Activated CD4-positive, alpha-beta memory T cell treated with anti-CD3 and anti-CD28 coated beads, Interleukin-2, amount 10 ng/mL, durations not matched to agents 7 days and 5 days (primary cell): ENCODE measurements around the gene ZBP1. TPM values are rescaled to one million over a fixed set of nuclear protein-coding genes. Genes with fewer than 3 reads are reported as not detected.
"Not testable (repeated sequence)": the region's sequence is repeated elsewhere in the genome, so short reads cannot be mapped to it uniquely, and the experiment has no call there.

Experiments
- CTCF ChIA-PET: fragments of 350-600 bp; sonication (Branson Sonifier 250); formaldehyde crosslinking; loops from one replicate; lab custom pipeline; 2021; ENCODE audit warnings: antibody characterized with exemption, inconsistent platforms; lab: Charles Lee
- POLR2A ChIA-PET: fragments of 350-600 bp; sonication (Branson Sonifier 250); formaldehyde crosslinking; loops from one replicate; lab custom pipeline; 2021; ENCODE audit warnings: antibody characterized with exemption; lab: Charles Lee
- DNase-seq: peaks from one replicate; pipeline ENCODE4 v3.0.0-alpha.2; 2020
- H3K27ac Mint-ChIP-seq: one replicate; pipeline ENCODE4 v1.8.0; 2021; ENCODE audit warnings: mild to moderate bottlenecking, mixed read lengths
- H3K27me3 Mint-ChIP-seq: one replicate; pipeline ENCODE4 v1.8.0; 2021; ENCODE audit warnings: mixed read lengths
- H3K36me3 Mint-ChIP-seq: one replicate; pipeline ENCODE4 v1.8.0; 2021; ENCODE audit warnings: low read depth, mixed read lengths
- H3K4me1 Mint-ChIP-seq: one replicate; pipeline ENCODE4 v1.8.0; 2021; ENCODE audit warnings: mixed read lengths
- H3K4me3 Mint-ChIP-seq: one replicate; pipeline ENCODE4 v1.8.0; 2021; ENCODE audit warnings: mild to moderate bottlenecking, mixed read lengths
- H3K9me3 Mint-ChIP-seq: one replicate; pipeline ENCODE4 v1.8.0; 2021; ENCODE audit warnings: mixed read lengths
- total RNA-seq, 2 experiments: library from RNA; stranded (reverse); gene quantifications; one replicate each; pipeline ENCODE4 v1.2.3, GENCODE V29; 2021

ZBP1 gene
- total RNA-seq, 2 experiments from 2014 or later, result 51.9 to 57.7 TPM

DNA sequence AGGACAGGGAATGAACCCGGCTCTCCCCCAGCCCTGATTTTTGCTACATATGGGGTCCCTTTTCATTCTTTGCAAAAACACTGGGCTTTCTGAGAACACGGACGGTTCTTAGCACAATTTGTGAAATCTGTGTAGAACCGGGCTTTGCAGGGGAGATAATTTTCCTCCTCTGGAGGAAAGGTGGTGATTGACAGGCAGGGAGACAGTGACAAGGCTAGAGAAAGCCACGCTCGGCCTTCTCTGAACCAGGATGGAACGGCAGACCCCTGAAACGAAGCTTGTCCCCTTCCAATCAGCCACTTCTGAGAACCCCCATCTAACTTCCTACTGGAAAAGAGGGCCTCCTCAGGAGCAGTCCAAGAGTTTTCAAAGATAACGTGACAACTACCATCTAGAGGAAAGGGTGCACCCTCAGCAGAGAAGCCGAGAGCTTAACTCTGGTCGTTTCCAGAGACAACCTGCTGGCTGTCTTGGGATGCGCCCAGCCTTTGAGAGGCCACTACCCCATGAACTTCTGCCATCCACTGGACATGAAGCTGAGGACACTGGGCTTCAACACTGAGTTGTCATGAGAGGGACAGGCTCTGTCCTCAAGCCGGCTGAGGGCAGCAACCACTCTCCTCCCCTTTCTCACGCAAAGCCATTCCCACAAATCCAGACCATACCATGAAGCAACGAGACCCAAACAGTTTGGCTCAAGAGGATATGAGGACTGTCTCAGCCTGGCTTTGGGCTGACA lies 28.8 kb upstream of the ZBP1 start:
- no peak overlapping the region for H3K4me3 Mint-ChIP-seq
- peaks cover 3% of the 10 kb centered on the region for H3K9me3 Mint-ChIP-seq
- H3K27ac Mint-ChIP-seq, result no peak overlapping the region
- H3K27me3 Mint-ChIP-seq, result peaks cover 18% of the 10 kb centered on the region
- no peaks in the 10 kb centered on the region for H3K36me3 Mint-ChIP-seq
- ChIA-PET CTCF (interaction anchor here (1.0 to 1.6 kb wide), 2 partner anchors 26 to 29 kb away, joined by 3 to 4 read pairs; partner anchors contain the start of gene ZBP1), POLR2A (interaction anchor here (1.1 to 1.4 kb wide), 2 partner anchors 15 to 29 kb away, joined by 4 to 6 read pairs; partner anchors contain the start of gene ZBP1)
- H3K4me1 Mint-ChIP-seq, result no peaks in the 10 kb centered on the region
- no peak for DNase-seq

DNA sequence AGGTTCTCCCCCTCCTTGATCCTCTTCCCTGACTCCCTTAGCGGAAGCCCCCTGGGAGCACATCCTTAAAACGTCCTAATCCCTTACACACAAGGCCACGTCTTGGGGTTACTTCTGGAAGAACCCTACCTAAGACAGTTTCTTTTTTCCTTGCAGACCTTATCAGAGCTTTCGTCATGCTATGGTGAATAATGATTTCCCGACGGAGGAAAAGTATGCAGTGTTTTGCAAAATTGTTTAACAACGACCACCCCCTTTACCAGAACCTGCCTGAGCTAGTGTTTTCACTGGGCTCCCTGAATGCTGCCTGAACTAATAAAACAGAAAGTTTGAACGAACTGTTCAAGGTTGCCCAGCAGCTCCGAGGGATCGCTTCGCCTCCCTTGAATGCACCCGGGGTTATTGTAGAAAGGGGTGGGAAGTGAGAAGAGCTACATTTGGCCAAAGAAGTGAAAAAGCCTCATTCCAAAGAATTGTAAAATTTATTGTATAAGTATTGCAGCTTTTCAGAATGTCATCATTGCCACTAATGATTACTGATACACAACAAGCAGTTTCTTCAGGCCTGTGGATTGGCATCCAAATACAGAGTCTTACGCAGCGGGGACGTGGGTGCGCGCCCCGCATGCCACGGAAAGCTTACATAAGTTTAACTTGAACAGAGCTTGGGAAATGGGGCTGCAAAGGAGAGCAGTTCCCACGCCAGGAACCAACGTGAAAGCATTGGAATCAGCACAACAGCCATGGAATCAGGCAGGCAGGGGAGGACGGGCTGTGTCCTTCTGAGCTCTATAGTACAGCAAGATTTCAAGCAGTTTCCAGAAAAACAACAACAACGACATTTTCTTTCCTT lies 27.9 kb upstream of the ZBP1 start:
- Mint-ChIP-seq H3K4me3 (no peak overlapping the region), H3K9me3 (peaks cover 3% of the 10 kb centered on the region), H3K27ac (no peak overlapping the region), H3K36me3 (no peaks in the 10 kb centered on the region), H3K4me1 (no peaks in the 10 kb centered on the region), H3K27me3 (peaks cover 24% of the 10 kb centered on the region)
- ChIA-PET CTCF (interaction anchor here (1.0 to 1.6 kb wide), 2 partner anchors 25 to 28 kb away, joined by 3 to 4 read pairs; partner anchors contain the start of gene ZBP1), POLR2A (interaction anchor here (1.0 to 1.4 kb wide), 3 partner anchors 14 to 28 kb away, joined by 3 to 6 read pairs (median 4); partner anchors contain the start of gene ZBP1)
- DNase-seq, result no peak

DNA sequence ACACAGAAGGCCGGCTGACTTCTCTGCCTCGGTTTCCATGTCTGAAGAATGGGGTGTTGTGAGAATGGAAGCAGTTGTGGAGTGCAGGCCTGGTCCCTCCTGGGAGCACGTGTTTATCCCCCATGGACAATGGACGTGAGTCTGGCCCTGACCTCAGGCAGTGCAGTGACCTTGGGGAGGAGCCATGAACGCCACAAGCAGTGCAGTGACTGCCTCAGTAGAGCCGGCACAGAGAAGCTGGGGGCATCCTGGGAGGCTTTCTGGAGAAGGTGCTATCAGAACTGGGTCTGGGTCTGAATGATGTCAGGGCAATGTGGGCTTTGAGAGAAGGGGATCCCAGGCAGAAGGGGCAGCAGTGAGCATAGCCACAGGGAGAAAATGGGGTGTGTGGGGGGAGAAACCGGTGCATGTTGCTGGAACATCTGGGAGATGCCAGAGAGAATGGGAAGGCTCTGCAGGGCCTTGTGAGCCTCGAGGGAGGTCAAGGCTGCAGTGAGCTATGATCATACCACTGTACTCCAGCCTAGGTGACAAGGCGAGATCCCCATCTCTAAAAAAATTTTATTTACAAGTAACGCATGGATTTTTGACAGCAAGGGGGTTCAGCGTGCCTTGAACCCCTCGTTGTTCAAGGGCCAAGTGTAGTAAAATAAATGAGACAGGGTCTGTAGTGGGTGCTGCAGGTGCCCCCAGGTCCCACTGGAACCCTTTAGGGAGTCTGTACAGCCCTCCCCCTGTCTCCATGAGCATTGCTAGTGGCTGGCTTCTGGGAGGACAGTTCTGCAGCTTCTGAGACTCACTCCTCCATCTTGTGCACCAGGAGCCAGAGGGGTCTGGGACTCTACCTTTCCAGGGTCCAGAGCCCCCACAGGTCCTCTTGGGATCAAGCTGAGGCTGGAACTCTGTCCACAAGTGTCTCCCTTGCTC lies 27.0 kb upstream of the ZBP1 start:
- Mint-ChIP-seq H3K36me3 (no peaks in the 10 kb centered on the region), H3K4me3 (no peak overlapping the region), H3K27me3 (peaks cover 31% of the 10 kb centered on the region), H3K4me1 (no peaks in the 10 kb centered on the region), H3K27ac (no peak overlapping the region), H3K9me3 (peaks cover 3% of the 10 kb centered on the region)
- ChIA-PET CTCF (no interaction called here), POLR2A (interaction anchor here (1.0 kb wide), 1 partner anchor 19 kb away, joined by 3 read pairs; no protein-coding TSS in a partner anchor)
- DNase-seq, result no peak

DNA sequence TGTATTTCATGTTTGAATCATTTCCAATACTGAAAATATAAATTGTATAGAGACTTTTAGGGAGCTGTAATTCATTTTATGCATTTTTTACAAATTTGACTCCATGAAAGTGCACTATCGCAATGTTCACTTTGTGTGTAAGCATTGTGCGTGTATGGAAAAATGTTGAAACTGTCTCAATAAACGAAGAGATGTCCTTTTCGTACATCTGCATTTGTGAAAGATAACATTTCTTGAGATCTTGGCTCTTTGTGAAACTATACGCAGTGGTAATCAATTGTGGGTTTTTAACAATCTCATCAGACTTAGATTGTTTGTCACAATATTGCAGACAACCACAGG lies 18.6 kb upstream of the ZBP1 start:
- ChIA-PET POLR2A (no interaction called here), CTCF (no interaction called here)
- peaks cover 15% of the 10 kb centered on the region for H3K36me3 Mint-ChIP-seq
- peaks cover 74% of the 10 kb centered on the region for H3K27me3 Mint-ChIP-seq
- H3K27ac Mint-ChIP-seq, result no peak overlapping the region
- peaks cover 14% of the 10 kb centered on the region for H3K9me3 Mint-ChIP-seq
- DNase-seq, result no peak
- no peak overlapping the region for H3K4me3 Mint-ChIP-seq
- peaks cover 10% of the 10 kb centered on the region for H3K4me1 Mint-ChIP-seq

DNA sequence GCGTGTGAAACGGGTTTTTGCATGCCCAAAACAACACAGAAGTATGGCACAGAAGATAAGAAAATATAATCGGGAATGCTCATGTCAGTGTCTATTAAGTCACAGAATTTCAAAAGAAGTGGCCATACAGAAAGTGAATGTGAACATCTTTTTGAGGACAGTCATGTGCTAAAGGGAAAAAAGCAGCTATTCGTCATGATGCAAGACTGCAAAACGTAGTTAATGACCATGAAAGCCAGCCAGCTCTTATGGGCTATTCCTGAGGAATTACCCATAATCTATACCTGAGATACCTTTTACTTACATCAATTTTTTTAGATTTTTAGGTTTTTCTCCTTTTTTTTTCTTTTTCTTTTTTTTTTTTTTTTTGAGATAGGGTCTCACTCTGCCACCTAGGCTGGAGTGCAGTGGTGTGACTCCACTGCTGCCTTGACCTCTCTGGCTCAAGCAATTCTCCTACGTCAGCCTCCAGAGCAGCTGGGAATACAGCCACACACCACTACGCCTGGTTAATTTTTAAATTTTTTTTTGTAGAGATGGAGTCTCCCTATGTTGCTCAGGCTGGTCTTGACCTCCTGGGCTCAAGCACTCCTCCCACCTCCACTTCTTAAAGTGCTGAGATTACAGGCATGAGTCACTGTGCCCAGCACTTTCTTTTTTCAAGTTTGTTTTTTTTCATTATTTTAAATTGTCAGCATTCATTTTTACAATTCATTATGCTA lies 18.1 kb upstream of the ZBP1 start:
- CTCF ChIA-PET, result no interaction called here
- Mint-ChIP-seq H3K4me1 (peaks cover 14% of the 10 kb centered on the region), H3K4me3 (no peak overlapping the region), H3K9me3 (peaks cover 16% of the 10 kb centered on the region), H3K36me3 (peaks cover 15% of the 10 kb centered on the region), H3K27ac (no peak overlapping the region), H3K27me3 (peaks cover 74% of the 10 kb centered on the region)
- no peak for DNase-seq
- POLR2A ChIA-PET, result no interaction called here

DNA sequence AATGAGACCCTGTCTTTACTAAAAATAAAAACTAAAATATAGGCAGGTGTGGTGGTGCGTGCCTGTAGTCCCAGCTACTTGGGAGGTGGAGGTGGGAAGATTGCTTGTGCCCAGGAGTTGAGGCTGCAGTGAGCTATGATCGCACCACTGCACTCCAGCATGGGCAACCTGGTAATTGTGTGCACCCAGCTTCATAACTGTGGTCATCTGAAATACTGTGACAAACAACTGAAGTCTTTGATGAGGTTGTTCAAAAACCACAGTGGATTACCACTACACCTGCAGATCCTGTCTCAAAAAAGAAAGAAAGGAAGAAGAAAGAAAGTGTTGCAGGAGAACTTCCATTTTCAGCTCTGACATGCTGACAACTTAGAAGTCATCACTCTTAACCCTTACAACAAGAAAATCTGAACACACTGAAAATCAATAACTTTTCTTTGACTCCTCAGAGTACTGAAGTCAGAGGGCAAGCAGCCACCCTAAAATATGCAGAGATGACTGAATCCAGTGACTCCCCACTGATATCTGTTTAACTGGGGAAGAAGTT lies 13.8 kb upstream of the ZBP1 start:
- no peak overlapping the region for H3K27ac Mint-ChIP-seq
- DNase-seq, result peak; percentile 46
- H3K9me3 Mint-ChIP-seq, result peaks cover 21% of the 10 kb centered on the region
- peaks cover 84% of the 10 kb centered on the region for H3K27me3 Mint-ChIP-seq
- ChIA-PET CTCF (interaction anchor here (1.1 to 1.5 kb wide), 5 partner anchors 11 to 37 kb away, joined by 3 to 6 read pairs (median 6); partner anchors contain the start of gene ZBP1), POLR2A (interaction anchor here (0.7 to 8.7 kb wide), 4 partner anchors 14 to 64 kb away, joined by 3 to 121 read pairs (median 4); partner anchors contain the start of gene ZBP1)
- H3K4me3 Mint-ChIP-seq, result no peak overlapping the region
- H3K4me1 Mint-ChIP-seq, result peaks cover 37% of the 10 kb centered on the region
- peaks cover 27% of the 10 kb centered on the region for H3K36me3 Mint-ChIP-seq

DNA sequence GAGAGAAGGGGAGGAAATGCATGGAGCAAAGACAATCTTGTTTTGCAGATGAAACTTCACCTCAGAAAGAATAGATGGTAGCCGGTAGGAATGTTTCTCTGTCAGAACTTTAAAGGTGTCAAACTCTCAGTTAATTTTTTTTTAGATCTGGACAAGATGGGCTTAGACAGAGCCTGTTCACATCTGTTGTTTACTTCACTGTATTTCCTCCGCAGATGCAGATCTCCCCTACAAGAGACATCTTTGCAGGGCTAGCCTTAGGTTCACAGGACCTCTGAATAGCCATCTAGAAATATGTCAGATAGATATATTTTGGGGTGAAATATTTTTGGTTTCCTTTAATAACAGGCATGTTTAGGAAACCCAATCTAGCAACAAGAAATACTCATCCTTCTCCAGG lies 12.1 kb upstream of the ZBP1 start:
- no peak for DNase-seq
- CTCF ChIA-PET, result no interaction called here
- peaks cover 21% of the 10 kb centered on the region for H3K9me3 Mint-ChIP-seq
- POLR2A ChIA-PET, result interaction anchor here (8.7 kb wide), 1 partner anchor 13 kb away, joined by 121 read pairs; the partner anchor contains the start of gene ZBP1
- no peak overlapping the region for H3K4me3 Mint-ChIP-seq
- H3K27ac Mint-ChIP-seq, result no peak overlapping the region
- H3K36me3 Mint-ChIP-seq, result peaks cover 27% of the 10 kb centered on the region
- H3K4me1 Mint-ChIP-seq, result peaks cover 50% of the 10 kb centered on the region
- peaks cover 73% of the 10 kb centered on the region for H3K27me3 Mint-ChIP-seq

DNA sequence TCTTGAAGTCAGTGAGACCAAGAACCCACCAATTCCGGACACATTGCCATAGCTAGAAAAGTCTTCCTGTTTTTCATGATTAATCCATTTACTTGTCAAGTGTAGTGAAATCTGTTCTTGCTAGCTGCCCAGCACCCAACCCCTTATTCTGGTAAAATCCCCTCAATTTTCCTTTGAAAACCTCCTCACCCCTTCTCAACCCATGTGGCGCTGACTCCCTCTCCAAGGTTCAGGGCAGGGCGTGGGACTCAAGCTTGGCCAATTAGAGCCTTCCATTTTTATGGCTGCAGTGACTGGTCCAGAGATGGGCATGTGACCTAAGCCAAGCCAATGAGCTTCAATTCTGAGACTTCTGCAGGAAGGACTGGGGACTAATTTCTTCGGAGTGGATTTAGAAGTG lies 9.8 kb upstream of the ZBP1 start:
- Mint-ChIP-seq H3K36me3 (peaks cover 23% of the 10 kb centered on the region), H3K4me3 (peak overlapping the region; percentile 18), H3K9me3 (peaks cover 14% of the 10 kb centered on the region), H3K4me1 (peaks cover 63% of the 10 kb centered on the region), H3K27me3 (peaks cover 53% of the 10 kb centered on the region), H3K27ac (peak overlapping the region; percentile 57)
- peak; percentile 7 for DNase-seq
- POLR2A ChIA-PET, result interaction anchor here (1.2 to 8.7 kb wide), 2 partner anchors 11 to 759 kb away, joined by 3 to 121 read pairs; partner anchors contain the start of genes VAPB and ZBP1
- CTCF ChIA-PET, result interaction anchor here (1.1 to 4.2 kb wide), 2 partner anchors 10 to 34 kb away, joined by 3 to 28 read pairs; partner anchors contain the start of gene ZBP1

DNA sequence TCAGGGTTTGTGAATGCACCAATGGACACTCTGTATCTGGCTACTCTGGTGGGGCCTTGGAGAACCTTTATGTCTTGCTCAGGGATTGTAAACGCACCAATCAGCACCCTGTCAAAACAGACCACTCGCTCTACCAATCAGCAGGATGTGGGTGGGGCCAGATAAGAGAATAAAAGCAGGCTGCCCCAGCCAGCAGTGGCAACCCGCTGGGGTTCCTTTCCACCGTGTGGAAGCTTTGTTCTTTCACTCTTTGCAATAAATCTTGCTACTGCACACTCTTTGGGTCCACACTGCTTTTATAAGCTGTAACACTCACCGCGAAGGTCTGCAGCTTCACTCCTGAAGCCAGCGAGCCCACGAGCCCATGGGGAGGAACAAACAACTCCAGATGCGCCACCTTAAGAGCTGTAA lies 9.3 kb upstream of the ZBP1 start:
- DNase-seq, result peak; percentile 16
- Mint-ChIP-seq H3K4me1 (peaks cover 59% of the 10 kb centered on the region), H3K4me3 (peak overlapping the region; percentile 2), H3K27ac (peak overlapping the region; percentile 57), H3K9me3 (peaks cover 15% of the 10 kb centered on the region), H3K36me3 (peaks cover 26% of the 10 kb centered on the region), H3K27me3 (peaks cover 53% of the 10 kb centered on the region)
- ChIA-PET CTCF (interaction anchor here (1.1 to 4.2 kb wide), 2 partner anchors 9 to 34 kb away, joined by 3 to 28 read pairs; partner anchors contain the start of gene ZBP1), POLR2A (interaction anchor here (1.2 to 8.7 kb wide), 2 partner anchors 10 to 759 kb away, joined by 3 to 121 read pairs; partner anchors contain the start of genes VAPB and ZBP1)

DNA sequence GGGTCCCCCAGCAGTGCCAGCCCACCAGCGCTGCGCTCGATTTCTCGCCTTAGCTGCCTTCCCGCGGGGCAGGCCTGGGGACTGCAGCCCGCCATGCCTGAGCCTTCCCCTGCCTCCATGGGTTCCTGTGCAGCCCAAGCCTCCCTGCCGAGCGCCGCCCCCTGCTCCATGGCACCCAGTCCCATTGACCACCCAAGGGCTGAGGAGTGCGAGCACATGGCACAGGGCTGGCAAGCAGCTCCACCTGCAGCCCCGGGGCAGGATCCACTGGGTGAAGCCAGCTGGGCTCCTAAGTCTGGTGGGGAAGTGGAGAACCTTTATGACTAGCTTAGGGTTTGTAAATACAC lies 8.7 kb upstream of the ZBP1 start:
- not testable (repeated sequence) for H3K4me3 Mint-ChIP-seq
- Mint-ChIP-seq H3K27me3 (peaks cover 52% of the 10 kb centered on the region), H3K36me3 (peaks cover 30% of the 10 kb centered on the region), H3K27ac (peak overlapping the region; percentile 57), H3K4me1 (peaks cover 54% of the 10 kb centered on the region), H3K9me3 (peaks cover 19% of the 10 kb centered on the region)
- POLR2A ChIA-PET, result interaction anchor here (1.6 to 8.7 kb wide), 2 partner anchors 9 to 16 kb away, joined by 4 to 121 read pairs; partner anchors contain the start of gene ZBP1
- peak; percentile 10 for DNase-seq
- CTCF ChIA-PET, result interaction anchor here (1.3 to 4.2 kb wide), 3 partner anchors 9 to 459 kb away, joined by 3 to 28 read pairs (median 6); partner anchors contain the start of gene ZBP1
